ENCODE data around the gene RCN1. TPM values are rescaled to one million over a fixed set of nuclear protein-coding genes. Genes with fewer than 3 reads are reported as not detected.
"Not testable (repeated sequence)": the region's sequence is repeated elsewhere in the genome, so short reads cannot be mapped to it uniquely, and the experiment has no call there.

Gene RCN1
- total RNA-seq, 1 donor from 2014 or later = 545 TPM

DNA sequence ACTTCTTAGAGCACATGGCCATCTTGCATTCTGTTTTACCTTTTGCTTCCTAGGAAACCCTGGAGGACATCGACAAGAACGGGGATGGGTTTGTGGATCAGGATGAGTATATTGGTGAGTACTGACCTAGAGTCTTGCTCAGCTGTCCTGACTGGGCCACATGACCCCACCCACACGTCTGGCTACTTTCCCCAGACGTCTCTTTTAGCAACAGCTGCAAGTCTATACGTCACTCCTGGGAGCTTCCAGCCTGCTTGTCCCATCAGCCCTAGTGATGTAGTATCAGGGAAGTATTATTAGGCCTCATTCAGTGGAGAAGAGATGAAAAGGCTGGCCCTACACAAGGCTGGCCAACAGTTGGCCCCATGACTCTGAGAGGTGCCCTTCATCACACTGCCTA lies 9.6 kb downstream of the RCN1 start:
- no peaks in the 10 kb centered on the region for H3K9me3 Mint-ChIP-seq (ENCODE audit: unreplicated experiment)
- Histone ChIP-seq H3K36me3 (ENCODE audit: insufficient read depth, low read length) (peaks cover 62% of the 10 kb centered on the region), H3K9ac (ENCODE audit: low read length) (no peak overlapping the region), H2AFZ (ENCODE audit: low read depth, low read length) (no peak overlapping the region), H3K4me3 (ENCODE audit: insufficient read depth, low read depth, low read length) (no peak overlapping the region), H3K27ac (ENCODE audit: low read depth, low read length) (no peak overlapping the region), H4K20me1 (ENCODE audit: insufficient read depth, low read length) (peaks cover 74% of the 10 kb centered on the region), H3K4me1 (ENCODE audit: insufficient read depth, low read length) (no peaks in the 10 kb centered on the region), H3K27me3 (ENCODE audit: insufficient read depth, low read length) (no peaks in the 10 kb centered on the region), H3K9me3 (ENCODE audit: insufficient read depth, low read depth, low read length) (no peaks in the 10 kb centered on the region), H3K4me2 (ENCODE audit: low read length) (no peak overlapping the region), H3K79me2 (ENCODE audit: insufficient read depth, low read length) (peaks cover 33% of the 10 kb centered on the region)
- no peaks in the 10 kb centered on the region for H3K27me3 Mint-ChIP-seq (ENCODE audit: low read depth, unreplicated experiment)
- H3K4me1 Mint-ChIP-seq (ENCODE audit: low read depth, unreplicated experiment) = peaks cover 16% of the 10 kb centered on the region
- no peak for TF ChIP-seq EZH2 (IDR thresholded peaks at IDR 0.05; ENCODE audit: insufficient read depth, low read length)
- TF ChIP-seq, protein P1, sequence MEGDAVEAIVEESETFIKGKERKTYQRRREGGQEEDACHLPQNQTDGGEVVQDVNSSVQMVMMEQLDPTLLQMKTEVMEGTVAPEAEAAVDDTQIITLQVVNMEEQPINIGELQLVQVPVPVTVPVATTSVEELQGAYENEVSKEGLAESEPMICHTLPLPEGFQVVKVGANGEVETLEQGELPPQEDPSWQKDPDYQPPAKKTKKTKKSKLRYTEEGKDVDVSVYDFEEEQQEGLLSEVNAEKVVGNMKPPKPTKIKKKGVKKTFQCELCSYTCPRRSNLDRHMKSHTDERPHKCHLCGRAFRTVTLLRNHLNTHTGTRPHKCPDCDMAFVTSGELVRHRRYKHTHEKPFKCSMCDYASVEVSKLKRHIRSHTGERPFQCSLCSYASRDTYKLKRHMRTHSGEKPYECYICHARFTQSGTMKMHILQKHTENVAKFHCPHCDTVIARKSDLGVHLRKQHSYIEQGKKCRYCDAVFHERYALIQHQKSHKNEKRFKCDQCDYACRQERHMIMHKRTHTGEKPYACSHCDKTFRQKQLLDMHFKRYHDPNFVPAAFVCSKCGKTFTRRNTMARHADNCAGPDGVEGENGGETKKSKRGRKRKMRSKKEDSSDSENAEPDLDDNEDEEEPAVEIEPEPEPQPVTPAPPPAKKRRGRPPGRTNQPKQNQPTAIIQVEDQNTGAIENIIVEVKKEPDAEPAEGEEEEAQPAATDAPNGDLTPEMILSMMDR (IDR thresholded peaks at IDR 0.05; ENCODE audit: insufficient read depth, low read depth, low read length) = no peak
- FAIRE-seq (no peak), DNase-seq (ENCODE audit: low read depth) (peak; percentile 37)
- peak overlapping the region; percentile 86 for H3K27ac Mint-ChIP-seq (ENCODE audit: unreplicated experiment)
- no peak overlapping the region for H3K4me3 Mint-ChIP-seq (ENCODE audit: unreplicated experiment)
- H3K36me3 Mint-ChIP-seq (ENCODE audit: low read depth, unreplicated experiment) = peaks cover 48% of the 10 kb centered on the region

DNA sequence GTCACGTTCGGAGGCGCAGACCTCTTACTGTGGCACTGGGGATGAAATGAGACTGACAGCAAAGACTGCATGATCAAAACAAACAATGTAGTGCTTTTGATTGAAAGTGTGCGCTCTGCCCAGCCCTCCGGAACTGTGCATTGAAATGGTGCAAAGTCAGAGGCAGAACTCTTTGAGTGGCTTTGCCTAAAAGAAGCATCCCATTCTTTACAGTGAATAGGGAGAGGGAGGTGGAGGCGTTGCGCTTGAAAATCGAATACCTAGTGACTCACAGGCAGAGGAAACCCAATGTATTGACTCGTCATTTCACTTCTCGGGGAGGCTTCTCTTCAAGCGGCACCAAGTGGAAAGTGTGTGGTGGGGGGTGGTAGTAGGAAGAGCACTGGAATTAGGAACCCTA lies 10.9 kb downstream of the RCN1 start:
- Histone ChIP-seq H3K9ac (ENCODE audit: low read length) (no peak overlapping the region), H2AFZ (ENCODE audit: low read depth, low read length) (no peak overlapping the region), H3K4me2 (ENCODE audit: low read length) (no peak overlapping the region), H3K9me3 (ENCODE audit: insufficient read depth, low read depth, low read length) (no peaks in the 10 kb centered on the region), H3K27me3 (ENCODE audit: insufficient read depth, low read length) (no peaks in the 10 kb centered on the region), H3K4me1 (ENCODE audit: insufficient read depth, low read length) (no peaks in the 10 kb centered on the region), H3K79me2 (ENCODE audit: insufficient read depth, low read length) (peaks cover 21% of the 10 kb centered on the region), H3K36me3 (ENCODE audit: insufficient read depth, low read length) (peaks cover 70% of the 10 kb centered on the region), H4K20me1 (ENCODE audit: insufficient read depth, low read length) (peaks cover 68% of the 10 kb centered on the region), H3K27ac (ENCODE audit: low read depth, low read length) (no peak overlapping the region), H3K4me3 (ENCODE audit: insufficient read depth, low read depth, low read length) (no peak overlapping the region)
- Mint-ChIP-seq H3K4me3 (ENCODE audit: unreplicated experiment) (no peak overlapping the region), H3K4me1 (ENCODE audit: low read depth, unreplicated experiment) (peaks cover 16% of the 10 kb centered on the region), H3K9me3 (ENCODE audit: unreplicated experiment) (no peaks in the 10 kb centered on the region), H3K36me3 (ENCODE audit: low read depth, unreplicated experiment) (peaks cover 54% of the 10 kb centered on the region), H3K27ac (ENCODE audit: unreplicated experiment) (no peak overlapping the region), H3K27me3 (ENCODE audit: low read depth, unreplicated experiment) (no peaks in the 10 kb centered on the region)
- FAIRE-seq (no peak), DNase-seq (ENCODE audit: low read depth) (no peak)
- TF ChIP-seq, protein P1 (IDR thresholded peaks at IDR 0.05; ENCODE audit: insufficient read depth, low read depth, low read length) = no peak
- TF ChIP-seq EZH2 (IDR thresholded peaks at IDR 0.05; ENCODE audit: insufficient read depth, low read length) = no peak

DNA sequence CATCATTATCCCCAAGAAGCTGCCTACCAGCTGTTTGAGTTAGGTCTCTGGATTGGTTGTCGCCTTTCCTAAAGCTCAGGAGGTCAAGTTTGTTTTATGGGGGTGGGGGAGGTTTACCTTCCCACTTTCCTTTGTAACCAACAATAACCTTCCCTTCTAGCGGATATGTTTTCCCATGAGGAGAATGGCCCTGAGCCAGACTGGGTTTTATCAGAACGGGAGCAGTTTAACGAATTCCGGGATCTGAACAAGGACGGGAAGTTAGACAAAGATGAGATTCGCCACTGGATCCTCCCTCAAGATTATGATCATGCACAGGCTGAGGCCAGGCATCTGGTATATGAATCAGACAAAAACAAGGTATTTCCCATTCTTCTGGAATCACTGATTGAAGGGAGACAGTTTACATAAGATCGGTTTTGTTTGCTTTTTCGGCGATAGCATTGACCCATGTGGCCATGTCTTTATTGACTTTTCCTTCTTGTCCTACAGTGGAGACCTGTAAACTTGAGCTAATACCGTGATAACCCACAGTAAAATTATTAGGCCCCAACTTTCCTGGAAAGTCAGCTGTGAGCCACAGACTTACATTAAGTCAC lies 12.3 kb downstream of the RCN1 start:
- not testable (repeated sequence) for H3K4me3 Mint-ChIP-seq (ENCODE audit: unreplicated experiment); DNase-seq (ENCODE audit: low read depth); H3K27me3 ChIP-seq (ENCODE audit: insufficient read depth, low read length); H3K27me3 Mint-ChIP-seq (ENCODE audit: low read depth, unreplicated experiment); FAIRE-seq; H2AFZ ChIP-seq (ENCODE audit: low read depth, low read length); H3K79me2 ChIP-seq (ENCODE audit: insufficient read depth, low read length); H3K27ac ChIP-seq (ENCODE audit: low read depth, low read length); H3K4me1 ChIP-seq (ENCODE audit: insufficient read depth, low read length); H3K9me3 Mint-ChIP-seq (ENCODE audit: unreplicated experiment); H3K27ac Mint-ChIP-seq (ENCODE audit: unreplicated experiment); H3K4me2 ChIP-seq (ENCODE audit: low read length); H3K9me3 ChIP-seq (ENCODE audit: insufficient read depth, low read depth, low read length); H3K4me3 ChIP-seq (ENCODE audit: insufficient read depth, low read depth, low read length); H3K9ac ChIP-seq (ENCODE audit: low read length)
- Mint-ChIP-seq H3K36me3 (ENCODE audit: low read depth, unreplicated experiment) (peaks cover 44% of the 10 kb centered on the region), H3K4me1 (ENCODE audit: low read depth, unreplicated experiment) (peaks cover 16% of the 10 kb centered on the region)
- Histone ChIP-seq H3K36me3 (ENCODE audit: insufficient read depth, low read length) (peaks cover 60% of the 10 kb centered on the region), H4K20me1 (ENCODE audit: insufficient read depth, low read length) (peaks cover 54% of the 10 kb centered on the region)

Measured in astrocyte (in vitro differentiated cells and primary cell).